Tibial artery (tissue), 4 donors: ENCODE results near the gene PIAS4.
"Not testable (repeated sequence)": the region's sequence is repeated elsewhere in the genome, so short reads cannot be mapped to it uniquely, and the experiment has no call there.

Experiments
- DNase-seq, 2 donors: peaks; one replicate each; pipeline ENCODE4 v3.0.0-alpha.2; 2019
- H3K27ac ChIP-seq, 2 donors: fragments of 200-600 bp; sonication (generic) in 1 of 2; 1 replicate in 1 of 2; 2 replicates in 1 of 2; pipeline ENCODE4 v1.5.1; 2018 to 2019; ENCODE audit warnings: mild to moderate bottlenecking in 1 of 2
- H3K27me3 ChIP-seq, 2 donors: fragments of 200-600 bp; sonication (generic) in 1 of 2; one replicate each; pipeline versions ENCODE4 v1.5.1 to v1.6.0; 2016 to 2019
- H3K36me3 ChIP-seq, 3 donors: fragments of 200-600 bp; sonication (generic) in 2 of 3; one replicate each; pipeline ENCODE4 v1.5.1; 2016 to 2019; ENCODE audit warnings: mild to moderate bottlenecking in 2 of 3
- H3K4me1 ChIP-seq, 4 donors: fragments of 200-600 bp; sonication (generic) in 2 of 4; 1 replicate in 3 of 4; 2 replicates in 1 of 4; pipeline ENCODE4 v1.5.1; 2016 to 2019
- H3K4me3 ChIP-seq, 2 donors: fragments of 200-600 bp; sonication (generic) in 1 of 2; 1 replicate in 1 of 2; 2 replicates in 1 of 2; pipeline ENCODE4 v1.5.1; 2018 to 2019; ENCODE audit warnings: mild to moderate bottlenecking in 2 of 2
- H3K9me3 ChIP-seq, 3 donors: fragments of 200-600 bp; sonication (generic) in 1 of 3; one replicate each; pipeline ENCODE4 v1.5.1; 2016 to 2019
- CTCF ChIP-seq, 2 experiments: fragments of 200-600 bp in 1 of 2; fragments of 450-650 bp in 1 of 2; IDR thresholded peaks; one replicate each; pipeline ENCODE4 v1.5.1; 2017 to 2019; ENCODE audit warnings: antibody characterized with exemption in 2 of 2, mild to moderate bottlenecking in 1 of 2, moderate library complexity in 1 of 2
- intact Hi-C: fragments of 100-400 bp; cut with DNase I; formaldehyde crosslinking; loops from one replicate; pipeline ENCODE4 v1.15.0; 2023; ENCODE audit warnings: low total_unique reads

The PIAS4 gene

DNA sequence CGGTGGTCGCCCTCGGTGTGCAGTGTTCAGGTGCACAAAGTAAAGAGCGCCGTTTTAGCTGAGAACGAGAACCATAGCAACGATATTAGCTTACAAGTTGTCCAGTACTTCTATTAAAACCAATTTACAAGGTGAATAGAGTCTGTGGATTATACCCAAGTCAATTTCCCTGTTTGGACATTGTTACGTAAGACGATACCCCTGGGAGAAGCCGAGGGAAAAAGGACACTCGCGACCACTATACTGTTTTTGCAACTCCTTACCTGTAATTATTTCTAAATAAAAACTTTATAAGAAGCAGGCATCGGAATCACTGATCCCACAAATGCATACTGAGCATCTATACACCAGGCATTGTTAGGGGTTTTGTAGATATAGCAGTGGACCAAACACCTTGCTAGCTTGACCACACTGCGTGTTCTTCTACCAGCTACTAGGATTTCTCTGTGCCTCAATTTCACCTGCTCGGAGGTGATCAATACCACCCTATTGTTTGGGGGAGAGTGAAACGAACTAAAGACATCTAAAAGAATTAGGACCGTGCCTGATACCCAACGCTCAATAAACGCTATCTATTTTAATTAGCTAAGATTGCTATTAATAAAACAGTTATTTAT is 21.8 kb upstream of the PIAS4 start:
- TF ChIP-seq CTCF (IDR thresholded peaks at IDR 0.05): no peak
- H3K36me3 ChIP-seq: peaks cover 35 to 36% (median 35%) of the 10 kb centered on the region in 3 donors
- H3K27me3 ChIP-seq: no peaks in the 10 kb centered on the region
- H3K9me3 ChIP-seq: no peaks in the 10 kb centered on the region
- H3K4me3 ChIP-seq: peak overlapping the region; percentile 75 to 89
- DNase-seq: no peak
- H3K27ac ChIP-seq: peak overlapping the region; percentile 91 to 94
- H3K4me1 ChIP-seq: peaks cover 0 to 57% (median 43%) of the 10 kb centered on the region in 4 donors
- intact Hi-C loops: loop anchor here (5.0 to 10.0 kb wide), 3 partner anchors 72 to 199 kb away; partner anchors contain the start of genes ANKRD24, MAP2K2 and SIRT6

GRCh38 chr19:3986260-3987041 is 21.1 kb upstream of the PIAS4 start:
- peak; percentile 56 to 63 for TF ChIP-seq CTCF (IDR thresholded peaks at IDR 0.05)
- Histone ChIP-seq H3K27me3 (no peaks in the 10 kb centered on the region), H3K4me1 (peaks cover 0 to 57% (median 43%) of the 10 kb centered on the region in 4 donors), H3K9me3 (no peaks in the 10 kb centered on the region), H3K36me3 (peaks cover 28 to 29% (median 28%) of the 10 kb centered on the region in 3 donors), H3K4me3 (peak overlapping the region; percentile 75 to 89), H3K27ac (peak overlapping the region; percentile 91 to 94)
- intact Hi-C loops: loop anchor here (5.0 to 10.0 kb wide), 3 partner anchors 71 to 198 kb away; partner anchors contain the start of genes ANKRD24, MAP2K2 and SIRT6
- peak in 1 of 2 donors; percentile 56 for DNase-seq

DNA sequence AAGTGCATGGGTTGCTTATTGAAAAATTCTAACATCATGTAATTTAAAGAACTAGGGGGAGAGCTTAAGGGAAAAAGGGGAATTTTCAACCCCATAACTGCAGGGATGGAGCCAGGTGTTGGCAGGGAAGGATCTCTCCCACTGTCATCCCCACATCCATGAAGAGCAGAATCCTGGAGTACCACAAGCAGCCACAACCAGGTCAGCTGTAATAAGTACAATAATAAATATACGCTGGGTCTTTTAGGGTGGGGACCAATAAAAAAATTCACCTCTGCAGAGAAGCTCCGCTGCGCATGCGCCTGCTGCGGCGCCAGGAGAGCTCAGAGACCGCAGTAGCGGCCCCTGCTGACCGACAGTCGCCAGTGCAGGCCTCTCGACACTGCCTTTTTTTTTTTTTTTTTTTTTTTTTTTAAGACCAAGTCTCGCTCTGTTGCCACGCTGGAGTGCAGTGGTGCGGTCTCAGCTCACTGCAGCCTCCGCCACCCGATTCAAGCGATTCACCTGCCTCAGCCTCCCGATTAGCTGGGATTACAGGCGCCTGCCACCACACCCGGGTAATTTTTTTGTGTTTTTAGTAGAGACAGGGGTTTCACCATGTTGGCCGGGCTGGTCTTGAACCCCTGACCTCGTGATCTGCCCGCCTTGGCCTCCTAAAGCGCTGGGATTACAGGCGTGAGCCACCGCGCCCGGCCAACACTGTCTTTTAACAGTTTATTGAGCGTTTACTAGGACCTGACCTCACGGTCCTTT is 19.7 kb upstream of the PIAS4 start:
- peak; percentile 82 to 90 for DNase-seq
- peak; percentile 66 to 68 for TF ChIP-seq CTCF (IDR thresholded peaks at IDR 0.05)
- intact Hi-C loops: loop anchor here (5.0 to 10.0 kb wide), 3 partner anchors 70 to 197 kb away; partner anchors contain the start of genes ANKRD24, MAP2K2 and SIRT6
- H3K27me3 ChIP-seq: no peaks in the 10 kb centered on the region
- H3K9me3 ChIP-seq: no peaks in the 10 kb centered on the region
- peaks cover 14 to 15% (median 15%) of the 10 kb centered on the region in 3 donors for H3K36me3 ChIP-seq
- H3K27ac ChIP-seq: no peak overlapping the region
- H3K4me3 ChIP-seq: peak overlapping the region in 1 of 2 donors; percentile 75
- peaks cover 0 to 48% (median 42%) of the 10 kb centered on the region in 4 donors for H3K4me1 ChIP-seq

DNA sequence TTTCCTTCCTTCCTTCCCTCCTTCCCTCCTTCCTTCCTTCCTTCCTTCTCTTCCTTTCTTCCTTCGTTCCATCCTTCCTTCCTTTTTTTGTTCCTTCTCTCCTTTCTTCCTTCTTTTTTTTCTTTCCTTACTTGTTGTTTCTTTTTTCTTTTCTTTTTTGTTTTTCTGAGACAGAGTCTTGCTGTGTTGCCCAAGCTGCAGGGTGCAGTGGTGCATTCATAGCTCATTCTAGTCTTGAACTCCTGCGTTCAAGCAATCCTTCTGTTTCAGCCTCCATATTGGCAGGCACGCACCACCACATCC is 16.8 kb upstream of the PIAS4 start:
- Histone ChIP-seq H3K27me3 (no peaks in the 10 kb centered on the region), H3K4me1 (peaks cover 0 to 25% (median 21%) of the 10 kb centered on the region in 4 donors), H3K9me3 (no peaks in the 10 kb centered on the region), H3K4me3 (no peak overlapping the region), H3K27ac (no peak overlapping the region), H3K36me3 (no peaks in the 10 kb centered on the region)
- no peak for TF ChIP-seq CTCF (IDR thresholded peaks at IDR 0.05)
- intact Hi-C loops: no loop called here
- DNase-seq: no peak

- Histone ChIP-seq H3K36me3 (no peaks in the 10 kb centered on the region), H3K4me1 (no peaks in the 10 kb centered on the region), H3K27ac (no peak overlapping the region), H3K9me3 (no peaks in the 10 kb centered on the region), H3K4me3 (no peak overlapping the region), H3K27me3 (no peaks in the 10 kb centered on the region)
- DNase-seq: no peak
- no peak for TF ChIP-seq CTCF (IDR thresholded peaks at IDR 0.05)
- intact Hi-C loops: no loop called here
Measured at GRCh38 chr19:3995607-3996006, 11.9 kb upstream of the PIAS4 start.

GRCh38 chr19:3998667-3999412 is 8.7 kb upstream of the PIAS4 start:
- H3K27me3 ChIP-seq, intact Hi-C loops, H3K36me3 ChIP-seq, H3K4me3 ChIP-seq, H3K4me1 ChIP-seq, H3K9me3 ChIP-seq, H3K27ac ChIP-seq, DNase-seq: not testable (repeated sequence)

DNA sequence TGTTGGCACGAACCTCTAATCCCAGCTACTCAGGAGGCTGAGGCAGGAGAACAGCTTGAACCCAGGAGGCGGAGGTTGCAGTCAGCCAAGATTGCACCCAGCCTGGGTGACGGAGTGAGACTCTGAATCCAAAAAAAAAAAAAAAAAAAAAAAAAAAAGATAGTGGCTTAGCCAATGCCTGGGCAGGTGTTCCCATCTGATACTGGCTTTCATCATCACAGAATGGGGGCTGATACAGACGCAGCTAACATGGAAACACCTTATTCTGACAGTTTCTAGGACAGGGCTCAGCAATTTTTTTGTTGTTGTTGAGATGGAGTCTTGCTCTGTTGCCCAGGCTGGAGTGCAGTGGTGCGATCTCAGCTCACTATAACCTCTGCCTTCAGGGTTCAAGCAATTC is 6.7 kb upstream of the PIAS4 start:
- H3K9me3 ChIP-seq, DNase-seq, H3K4me1 ChIP-seq, intact Hi-C loops, H3K4me3 ChIP-seq, H3K27ac ChIP-seq, H3K36me3 ChIP-seq, H3K27me3 ChIP-seq: not testable (repeated sequence)

DNA sequence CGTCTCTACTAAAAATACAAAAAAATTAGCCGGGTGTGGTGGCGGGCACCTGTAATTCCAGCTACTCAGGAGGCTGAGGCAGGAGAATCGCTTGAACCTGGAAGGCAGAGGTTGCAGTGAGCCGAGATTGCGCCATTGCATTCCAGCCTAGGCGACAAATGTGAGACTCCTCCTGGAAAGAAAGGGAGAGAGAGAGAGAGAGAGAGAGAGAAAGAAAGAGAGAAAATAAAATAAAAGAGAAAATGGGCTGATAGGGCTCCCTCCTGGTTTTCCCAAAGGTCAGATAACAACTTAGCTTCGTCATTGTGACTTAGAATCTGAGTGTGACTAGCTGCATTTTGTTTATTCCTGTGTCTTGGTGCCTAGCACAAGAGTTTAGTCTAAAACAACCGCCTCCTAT is 2.1 kb upstream of the PIAS4 start:
- H3K36me3 ChIP-seq, DNase-seq, H3K4me3 ChIP-seq, H3K27me3 ChIP-seq, H3K27ac ChIP-seq, H3K9me3 ChIP-seq: not testable (repeated sequence)
- intact Hi-C loops: loop anchor here (5.0 kb wide), 2 partner anchors 52 to 823 kb away; no protein-coding TSS in a partner anchor
- H3K4me1 ChIP-seq: peaks cover 0 to 32% (median 29%) of the 10 kb centered on the region in 4 donors
